ENCODE measurements around the gene ALK.

The ALK gene

DNA sequence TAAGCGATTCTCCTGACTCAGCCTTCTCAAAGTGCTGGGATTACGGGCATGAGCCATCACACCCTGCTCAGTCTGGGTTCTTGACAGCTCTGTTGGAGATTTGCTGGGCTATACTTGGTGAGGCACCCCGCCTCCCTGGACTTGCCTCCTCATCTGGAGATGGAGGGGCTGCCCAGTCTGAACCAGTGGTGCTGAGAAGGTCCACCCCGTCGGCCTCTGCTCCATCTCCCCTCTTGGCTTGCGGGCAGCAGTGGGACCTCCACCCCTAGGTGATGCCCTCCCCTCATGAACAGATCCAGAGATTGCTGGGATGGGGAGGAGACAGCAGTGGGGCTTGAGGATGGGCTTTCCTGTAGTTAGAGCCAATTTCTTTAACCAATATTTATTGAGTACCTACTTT lies 685.3 kb downstream of the ALK start:
- Histone ChIP-seq H3K27ac (ENCODE audit: extremely low read depth, low read depth, low read length) (no peak overlapping the region), H3K4me1 (ENCODE audit: control insufficient read depth, insufficient read depth, low read length) (no peaks in the 10 kb centered on the region), H3K9me3 (ENCODE audit: control insufficient read depth, insufficient read depth, low read depth, low read length) (no peaks in the 10 kb centered on the region), H3K4me3 (ENCODE audit: low read depth, low read length) (no peak overlapping the region), H3K36me3 (ENCODE audit: control insufficient read depth in 2 of 2, insufficient read depth in 1 of 2, low read length in 2 of 2) (no peaks in the 10 kb centered on the region)
- TF ChIP-seq ZNF544 (tag by site-specific recombination; IDR thresholded peaks at IDR 0.05), result no peak
- no peak for TF ChIP-seq ZNF112 (tag by site-specific recombination; IDR thresholded peaks at IDR 0.05)
- no peak for TF ChIP-seq FEZF1 (tag by site-specific recombination; IDR thresholded peaks at IDR 0.05)
- TF ChIP-seq ZNF184 (tag by site-specific recombination; IDR thresholded peaks at IDR 0.05), result no peak
- no peak for TF ChIP-seq ZNF26 (tag by site-specific recombination; IDR thresholded peaks at IDR 0.05)
- ChIA-PET CTCF (interaction anchor here (0.9 kb wide), 1 partner anchor 277 kb away, joined by 3 read pairs; no protein-coding TSS in a partner anchor), POLR2A (no interaction called here)

DNA sequence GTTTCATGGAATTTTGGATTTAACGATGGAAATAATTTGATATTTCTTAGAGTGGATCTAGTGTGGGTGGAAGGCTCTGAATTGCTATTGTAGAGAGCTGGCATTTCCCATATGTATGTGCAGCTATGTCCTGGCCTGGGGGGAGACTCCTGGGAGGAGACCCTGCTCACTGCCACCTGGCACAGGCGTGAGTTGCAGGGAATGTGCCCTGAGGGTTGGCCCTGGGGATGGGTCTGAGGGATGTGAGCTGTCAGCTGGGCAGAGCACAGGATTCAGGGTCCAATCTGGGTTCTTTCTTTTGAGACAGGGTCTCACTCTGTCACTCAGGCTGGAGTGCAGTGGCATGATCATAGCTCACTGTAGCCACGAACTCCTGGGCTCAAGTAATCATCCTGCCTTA lies 686.0 kb downstream of the ALK start:
- TF ChIP-seq MZF1 (tag by site-specific recombination; IDR thresholded peaks at IDR 0.05; ENCODE audit: borderline replicate concordance), result no peak
- TF ChIP-seq ZNF37A (tag by site-specific recombination; IDR thresholded peaks at IDR 0.05), result no peak
- no peak for TF ChIP-seq ZNF585B (tag by site-specific recombination; IDR thresholded peaks at IDR 0.05)
- no peak for TF ChIP-seq KLF9 (tag by site-specific recombination; IDR thresholded peaks at IDR 0.05; ENCODE audit: low read depth)
- no peak for TF ChIP-seq ZNF202 (tag by site-specific recombination; IDR thresholded peaks at IDR 0.05; ENCODE audit: borderline replicate concordance)
- ChIA-PET POLR2A (no interaction called here), CTCF (interaction anchor here (0.9 kb wide), 1 partner anchor 276 kb away, joined by 3 read pairs; no protein-coding TSS in a partner anchor)

DNA sequence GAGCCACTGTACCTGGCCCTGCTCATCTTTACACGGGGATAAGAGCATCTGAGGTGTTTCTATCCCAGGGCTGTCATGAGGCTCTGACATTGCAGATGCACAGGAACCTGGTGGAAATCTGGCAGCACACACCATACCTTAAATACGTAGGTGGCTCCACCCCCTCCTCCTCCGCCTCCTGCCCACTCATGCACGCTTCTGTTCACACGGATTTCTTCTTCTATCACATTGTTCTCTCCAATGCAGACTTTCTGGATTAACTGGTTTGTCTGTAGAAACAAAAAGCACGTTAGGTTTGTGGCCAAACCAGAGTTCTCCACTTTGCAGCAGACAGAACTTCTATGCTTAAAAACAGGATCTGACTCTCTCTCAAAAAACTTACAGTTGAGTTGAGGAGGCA lies 688.0 kb downstream of the ALK start:
- Histone ChIP-seq H3K4me1 (ENCODE audit: control insufficient read depth, insufficient read depth, low read length) (no peaks in the 10 kb centered on the region), H3K36me3 (ENCODE audit: control insufficient read depth in 2 of 2, insufficient read depth in 1 of 2, low read length in 2 of 2) (no peaks in the 10 kb centered on the region), H3K9me3 (ENCODE audit: control insufficient read depth, insufficient read depth, low read depth, low read length) (no peaks in the 10 kb centered on the region), H3K27ac (ENCODE audit: extremely low read depth, low read depth, low read length) (no peak overlapping the region), H3K4me3 (ENCODE audit: low read depth, low read length) (no peak overlapping the region)
- TF ChIP-seq HOXC10 (CRISPR knock-in tag; IDR thresholded peaks at IDR 0.05) (no peak), ZFHX2 (tag by site-specific recombination; conservative IDR thresholded peaks at IDR 0.05) (0 out of 2 replicates have a peak, but pooled peaks have one; percentile 23)
- ChIA-PET CTCF (interaction anchor here (0.9 kb wide), 1 partner anchor 272 kb away, joined by 4 read pairs; no protein-coding TSS in a partner anchor), POLR2A (no interaction called here)

More for the DNA sequence above, 686.0 kb downstream of the ALK start:
- H3K4me1 ChIP-seq (ENCODE audit: control insufficient read depth, insufficient read depth, low read length), result no peaks in the 10 kb centered on the region
- H3K36me3 ChIP-seq (ENCODE audit: control insufficient read depth in 2 of 2, insufficient read depth in 1 of 2, low read length in 2 of 2), result no peaks in the 10 kb centered on the region
- no peak overlapping the region for H3K4me3 ChIP-seq (ENCODE audit: low read depth, low read length)
- H3K9me3 ChIP-seq (ENCODE audit: control insufficient read depth, insufficient read depth, low read depth, low read length), result no peaks in the 10 kb centered on the region
- H3K27ac ChIP-seq (ENCODE audit: extremely low read depth, low read depth, low read length), result no peak overlapping the region

DNA sequence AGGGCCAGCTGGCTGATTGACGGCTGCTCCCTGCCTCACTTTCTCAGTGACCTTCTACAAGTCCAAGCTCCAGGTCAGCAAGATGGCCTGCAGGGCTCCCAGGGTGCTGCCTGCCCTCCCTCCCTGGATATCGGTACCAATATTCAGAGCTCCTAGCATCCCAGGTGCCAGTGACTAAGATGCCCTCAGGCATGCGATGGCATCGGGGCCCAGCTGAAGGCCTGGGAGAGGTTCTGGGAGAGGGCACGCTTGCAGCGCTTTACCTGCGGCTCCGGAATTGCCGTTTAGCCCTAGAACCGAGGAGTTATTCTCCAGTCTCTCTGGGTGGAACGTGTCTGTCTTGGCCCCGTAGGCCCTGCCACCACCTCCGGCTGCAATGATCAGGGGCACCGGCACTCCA lies 689.3 kb downstream of the ALK start:
- H3K9me3 ChIP-seq (ENCODE audit: control insufficient read depth, insufficient read depth, low read depth, low read length), result no peaks in the 10 kb centered on the region
- no peaks in the 10 kb centered on the region for H3K36me3 ChIP-seq (ENCODE audit: control insufficient read depth in 2 of 2, insufficient read depth in 1 of 2, low read length in 2 of 2)
- no peak overlapping the region for H3K27ac ChIP-seq (ENCODE audit: extremely low read depth, low read depth, low read length)
- CTCF ChIA-PET, result no interaction called here
- H3K4me3 ChIP-seq (ENCODE audit: low read depth, low read length), result no peak overlapping the region
- POLR2A ChIA-PET, result no interaction called here
- TF ChIP-seq TCF7L2 (IDR thresholded peaks at IDR 0.05; ENCODE audit: borderline replicate concordance, low read depth, low read length) (no peak), ZNF518A (tag by site-specific recombination; conservative IDR thresholded peaks at IDR 0.05; ENCODE audit: low read depth) (no peak), ZNF623 (tag by site-specific recombination; IDR thresholded peaks at IDR 0.05) (no peak), PRDM1 (tag by site-specific recombination; IDR thresholded peaks at IDR 0.05) (no peak), ZNF202 (tag by site-specific recombination; IDR thresholded peaks at IDR 0.05; ENCODE audit: borderline replicate concordance) (no peak), ZNF416 (tag by site-specific recombination; IDR thresholded peaks at IDR 0.05) (no peak), ZFP41 (tag by site-specific recombination; IDR thresholded peaks at IDR 0.05; ENCODE audit: borderline replicate concordance) (no peak), YY2 (tag by site-specific recombination; IDR thresholded peaks at IDR 0.05) (no peak), ZNF670 (tag by site-specific recombination; IDR thresholded peaks at IDR 0.05; ENCODE audit: low read depth) (no peak), ZNF777 (tag by site-specific recombination; IDR thresholded peaks at IDR 0.05; ENCODE audit: borderline replicate concordance) (no peak), ZNF37A (tag by site-specific recombination; IDR thresholded peaks at IDR 0.05) (no peak)
- H3K4me1 ChIP-seq (ENCODE audit: control insufficient read depth, insufficient read depth, low read length), result no peaks in the 10 kb centered on the region

All from HEK293 (cell line).